ENCODE data around the gene GPC2.
A peak's percentile ranks its signal among the peaks of the same experiment; 100 is the strongest.
"Not testable (repeated sequence)": the region's sequence is repeated elsewhere in the genome, so short reads cannot be mapped to it uniquely, and the experiment has no call there.

Gene GPC2

GRCh38 chr7:100148225-100148558 lies 29.0 kb downstream of the GPC2 start:
- Mint-ChIP-seq H3K27me3 (no peaks in the 10 kb centered on the region), H3K4me3 (peak overlapping the region; percentile 98 to 99), H3K9me3 (no peaks in the 10 kb centered on the region), H3K4me1 (ENCODE audit: low read depth in 2 of 2) (peaks cover 28 to 30% of the 10 kb centered on the region in 2 donors), H3K27ac (peak overlapping the region; percentile 97 to 99), H3K36me3 (ENCODE audit: insufficient read depth) (peaks cover 25% of the 10 kb centered on the region)
- DNase-seq (no peak), ATAC-seq (replicated peaks) (peak; percentile 6)

GRCh38 chr7:100147278-100147677 lies 29.9 kb downstream of the GPC2 start:
- Mint-ChIP-seq H3K27me3 (no peaks in the 10 kb centered on the region), H3K4me1 (ENCODE audit: low read depth in 2 of 2) (peaks cover 24 to 27% of the 10 kb centered on the region in 2 donors), H3K4me3 (no peak overlapping the region), H3K27ac (no peak overlapping the region), H3K36me3 (ENCODE audit: insufficient read depth) (peaks cover 18% of the 10 kb centered on the region), H3K9me3 (no peaks in the 10 kb centered on the region)
- ATAC-seq (replicated peaks) (no peak), DNase-seq (no peak)

GRCh38 chr7:100146350-100146749 lies 30.8 kb downstream of the GPC2 start:
- H3K4me1 Mint-ChIP-seq (ENCODE audit: low read depth in 2 of 2): peaks cover 24% of the 10 kb centered on the region in 2 donors
- H3K36me3 Mint-ChIP-seq (ENCODE audit: insufficient read depth): peaks cover 18% of the 10 kb centered on the region
- not testable (repeated sequence) for ATAC-seq (replicated peaks); H3K4me3 Mint-ChIP-seq; H3K9me3 Mint-ChIP-seq; H3K27me3 Mint-ChIP-seq; H3K27ac Mint-ChIP-seq; DNase-seq

- ATAC-seq (replicated peaks): no peak
- H3K27ac Mint-ChIP-seq: no peak overlapping the region
- H3K36me3 Mint-ChIP-seq (ENCODE audit: insufficient read depth): no peaks in the 10 kb centered on the region
- H3K27me3 Mint-ChIP-seq: peaks cover 5 to 15% of the 10 kb centered on the region in 2 donors
- H3K4me1 Mint-ChIP-seq (ENCODE audit: low read depth in 2 of 2): peaks cover 0 to 3% of the 10 kb centered on the region in 2 donors
- no peak for DNase-seq
- no peak overlapping the region for H3K4me3 Mint-ChIP-seq
- H3K9me3 Mint-ChIP-seq: no peaks in the 10 kb centered on the region
Observed at GRCh38 chr7:100142461-100142860, 34.7 kb downstream of the GPC2 start.

GRCh38 chr7:100141555-100141949 lies 35.6 kb downstream of the GPC2 start:
- H3K4me3 Mint-ChIP-seq: no peak overlapping the region
- ATAC-seq (replicated peaks): no peak
- H3K36me3 Mint-ChIP-seq (ENCODE audit: insufficient read depth): no peaks in the 10 kb centered on the region
- no peak for DNase-seq
- peaks cover 0 to 3% of the 10 kb centered on the region in 2 donors for H3K4me1 Mint-ChIP-seq (ENCODE audit: low read depth in 2 of 2)
- H3K27me3 Mint-ChIP-seq: peaks cover 5 to 15% of the 10 kb centered on the region in 2 donors
- no peaks in the 10 kb centered on the region for H3K9me3 Mint-ChIP-seq
- H3K27ac Mint-ChIP-seq: no peak overlapping the region

- Mint-ChIP-seq H3K4me3 (no peak overlapping the region), H3K36me3 (ENCODE audit: insufficient read depth) (peaks cover 4% of the 10 kb centered on the region), H3K9me3 (no peaks in the 10 kb centered on the region), H3K27ac (no peak overlapping the region), H3K27me3 (peaks cover 5 to 23% of the 10 kb centered on the region in 2 donors), H3K4me1 (ENCODE audit: low read depth in 2 of 2) (peaks cover 0 to 3% of the 10 kb centered on the region in 2 donors)
- DNase-seq: no peak
- no peak for ATAC-seq (replicated peaks)
Observed at GRCh38 chr7:100137851-100138760, 39.1 kb downstream of the GPC2 start.

GRCh38 chr7:100132697-100133151 lies 44.5 kb downstream of the GPC2 start:
- ATAC-seq (replicated peaks) (peak; percentile 75), DNase-seq (peak; percentile 50 to 66 (median 54))
- Mint-ChIP-seq H3K27me3 (peaks cover 0 to 8% of the 10 kb centered on the region in 2 donors), H3K4me1 (ENCODE audit: low read depth in 2 of 2) (peaks cover 10 to 15% of the 10 kb centered on the region in 2 donors), H3K9me3 (no peaks in the 10 kb centered on the region), H3K4me3 (no peak overlapping the region), H3K36me3 (ENCODE audit: insufficient read depth) (peaks cover 7% of the 10 kb centered on the region), H3K27ac (peak overlapping the region in 1 of 2 donors; percentile 3)

- no peak overlapping the region for H3K4me3 Mint-ChIP-seq
- no peaks in the 10 kb centered on the region for H3K9me3 Mint-ChIP-seq
- ATAC-seq (replicated peaks) (no peak), DNase-seq (no peak)
- peaks cover 0 to 8% of the 10 kb centered on the region in 2 donors for H3K27me3 Mint-ChIP-seq
- peaks cover 8% of the 10 kb centered on the region for H3K36me3 Mint-ChIP-seq (ENCODE audit: insufficient read depth)
- H3K27ac Mint-ChIP-seq: peak overlapping the region in 1 of 2 donors; percentile 84
- H3K4me1 Mint-ChIP-seq (ENCODE audit: low read depth in 2 of 2): peaks cover 10 to 15% of the 10 kb centered on the region in 2 donors
Observed at GRCh38 chr7:100132126-100132525, 45.1 kb downstream of the GPC2 start.

- Mint-ChIP-seq H3K27me3 (peaks cover 0 to 4% of the 10 kb centered on the region in 2 donors), H3K9me3 (no peaks in the 10 kb centered on the region), H3K4me1 (ENCODE audit: low read depth in 2 of 2) (peaks cover 13 to 19% of the 10 kb centered on the region in 2 donors), H3K4me3 (peak overlapping the region in 1 of 2 donors; percentile 24), H3K27ac (peak overlapping the region in 1 of 2 donors; percentile 84), H3K36me3 (ENCODE audit: insufficient read depth) (peaks cover 21% of the 10 kb centered on the region)
- ATAC-seq (replicated peaks): no peak
- DNase-seq: peak; percentile 87 to 90 (median 88)
Observed at GRCh38 chr7:100130608-100131453, 46.4 kb downstream of the GPC2 start.

- not testable (repeated sequence) for H3K9me3 Mint-ChIP-seq; DNase-seq; H3K27ac Mint-ChIP-seq; H3K4me3 Mint-ChIP-seq; H3K27me3 Mint-ChIP-seq; ATAC-seq (replicated peaks)
- Mint-ChIP-seq H3K36me3 (ENCODE audit: insufficient read depth) (peaks cover 20% of the 10 kb centered on the region), H3K4me1 (ENCODE audit: low read depth in 2 of 2) (peaks cover 17 to 22% of the 10 kb centered on the region in 2 donors)
Observed at GRCh38 chr7:100130220-100130607, 47.0 kb downstream of the GPC2 start.

- Mint-ChIP-seq H3K9me3 (no peaks in the 10 kb centered on the region), H3K4me1 (ENCODE audit: low read depth in 2 of 2) (peaks cover 22 to 24% of the 10 kb centered on the region in 2 donors), H3K27me3 (no peaks in the 10 kb centered on the region), H3K27ac (peak overlapping the region in 1 of 2 donors; percentile 54), H3K4me3 (peak overlapping the region; percentile 96 to 99), H3K36me3 (ENCODE audit: insufficient read depth) (peaks cover 23% of the 10 kb centered on the region)
- DNase-seq (no peak), ATAC-seq (replicated peaks) (no peak)
Observed at GRCh38 chr7:100128637-100128963, 48.6 kb downstream of the GPC2 start.

- Mint-ChIP-seq H3K4me1 (ENCODE audit: low read depth in 2 of 2) (peaks cover 22 to 24% of the 10 kb centered on the region in 2 donors), H3K36me3 (ENCODE audit: insufficient read depth) (peaks cover 28% of the 10 kb centered on the region), H3K9me3 (no peaks in the 10 kb centered on the region), H3K4me3 (peak overlapping the region; percentile 96 to 99), H3K27me3 (no peaks in the 10 kb centered on the region), H3K27ac (peak overlapping the region; percentile 26 to 54)
- no peak for ATAC-seq (replicated peaks)
- peak in 1 of 3 experiments; percentile 10 for DNase-seq
Observed at GRCh38 chr7:100127866-100128636, 49.1 kb downstream of the GPC2 start.
